HG02588 (cell line): ENCODE measurements around the gene SRSF6.
"Not testable (repeated sequence)": the region's sequence is repeated elsewhere in the genome, so short reads cannot be mapped to it uniquely, and the experiment has no call there.

Experiments used
- ATAC-seq: cut with Tn5 transposase; IDR thresholded peaks from one replicate; pipeline ENCODE4 v1.9.1; 2021; ENCODE audit warnings: mild to moderate bottlenecking, moderate library complexity; ENCODE audit not compliant: unreplicated experiment

Gene SRSF6

GRCh38 chr20:43448748-43449535 lies 8.8 kb upstream of the SRSF6 start:
- ATAC-seq: no peak

DNA sequence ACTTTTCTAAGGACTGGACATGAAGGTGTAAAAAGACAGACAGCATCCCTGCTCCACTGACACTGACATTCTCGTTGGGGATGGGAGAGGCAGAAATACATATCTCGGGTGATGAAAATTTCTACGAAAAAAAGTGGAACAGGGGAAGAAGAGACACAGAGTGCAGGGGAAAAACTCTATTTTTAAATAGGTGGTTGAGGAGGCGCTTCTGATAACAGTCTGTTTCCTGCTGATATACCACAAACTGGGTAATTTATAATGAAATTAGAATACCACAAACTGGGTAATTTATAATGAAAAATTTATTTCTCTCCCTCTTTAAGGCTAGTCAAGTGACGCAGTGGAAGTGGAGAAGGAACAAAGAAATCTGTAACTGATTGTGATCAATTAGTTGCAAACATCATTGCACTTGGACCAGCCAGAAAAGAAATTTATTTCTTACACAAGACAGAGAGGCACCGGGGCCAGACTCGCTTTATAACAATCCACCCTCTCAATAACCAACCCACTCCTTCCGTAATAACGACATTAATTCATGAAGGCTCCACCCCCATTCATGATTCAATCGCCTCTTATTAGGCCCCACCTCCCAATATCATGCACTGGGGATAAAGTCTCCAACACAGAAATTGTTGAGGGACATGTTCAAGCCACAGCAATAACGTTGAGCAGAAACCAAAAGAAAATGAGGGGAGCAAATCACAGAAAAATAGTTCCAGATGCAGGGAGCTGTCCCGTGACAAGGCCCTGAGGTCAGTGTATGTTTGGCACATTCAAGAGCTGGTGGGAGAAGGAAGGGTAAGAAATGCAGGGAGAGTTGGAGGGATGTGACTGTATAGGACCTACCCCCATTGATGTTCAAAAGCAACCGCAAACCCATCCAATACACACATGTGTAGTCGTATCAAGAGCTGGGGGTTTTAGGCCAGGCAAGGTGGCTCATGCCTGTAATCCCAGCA lies 6.6 kb upstream of the SRSF6 start:
- no peak for ATAC-seq

GRCh38 chr20:43452404-43453126 lies 5.1 kb upstream of the SRSF6 start:
- ATAC-seq: no peak

DNA sequence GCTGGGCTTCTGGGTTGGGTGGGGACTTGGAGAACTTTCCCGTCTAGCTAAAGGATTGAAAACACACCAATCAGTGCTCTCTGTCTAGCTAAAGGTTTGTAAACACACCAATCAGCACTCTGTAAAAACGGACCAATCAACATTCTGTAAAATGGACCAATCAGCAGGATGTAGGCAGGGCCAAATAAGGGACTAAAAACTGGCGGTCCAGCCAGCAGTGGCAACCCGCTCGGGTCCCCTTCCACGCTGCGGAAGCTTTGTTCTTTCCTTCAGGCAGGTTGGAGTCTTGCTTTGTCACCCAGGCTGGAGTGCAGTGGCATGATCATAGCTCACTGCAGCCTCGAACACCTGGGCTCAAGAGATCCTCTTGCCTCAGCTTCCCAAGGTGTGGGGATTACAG lies 1.4 kb upstream of the SRSF6 start:
- not testable (repeated sequence) for ATAC-seq

DNA sequence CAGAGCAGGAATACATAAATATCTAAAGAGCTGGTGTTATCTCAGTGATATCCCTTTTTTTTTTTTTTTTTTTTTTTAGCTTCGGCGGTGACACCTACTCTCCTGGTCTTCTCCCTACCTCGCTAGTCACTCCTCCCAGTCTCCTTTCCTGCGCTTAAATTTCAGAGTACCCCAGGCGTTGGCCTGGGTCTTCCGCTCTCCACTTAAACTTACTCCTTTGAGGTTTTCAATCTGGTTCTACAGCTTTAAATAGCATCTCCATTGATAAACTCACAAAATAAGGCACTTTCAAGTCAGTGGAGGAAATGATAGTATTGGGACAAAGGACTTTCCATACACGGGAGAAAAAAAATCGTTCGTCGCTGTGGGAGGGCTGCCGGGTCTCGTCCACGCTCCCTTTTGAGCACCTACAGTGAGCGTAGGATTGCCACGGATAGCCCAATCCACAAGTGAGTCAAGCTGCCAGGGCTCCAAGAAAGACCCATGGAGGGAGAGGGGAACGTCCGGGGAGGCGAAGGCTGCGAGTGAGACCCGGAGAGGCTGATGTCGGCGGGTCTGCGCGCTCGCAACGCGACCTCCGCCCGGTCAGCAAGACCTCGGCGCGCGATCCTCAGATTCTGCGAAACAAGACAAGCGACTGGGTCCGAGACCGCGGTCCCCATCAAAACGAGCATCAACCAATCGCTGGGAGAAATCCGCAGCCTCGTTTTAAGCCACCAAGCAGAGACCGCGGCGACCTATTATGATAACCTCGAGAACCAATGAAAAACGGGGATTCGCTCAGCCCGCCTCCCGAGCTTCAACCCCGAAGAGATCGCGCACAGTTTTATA lies 672 bp upstream of the SRSF6 start:
- peak; percentile 69 for ATAC-seq

- peak; percentile 2 for ATAC-seq
Observed at GRCh38 chr20:43458422-43458924, 777 bp downstream of the SRSF6 start.

- no peak for ATAC-seq
Observed at GRCh38 chr20:43459022-43459942, 1.6 kb downstream of the SRSF6 start.

- no peak for ATAC-seq
Observed at GRCh38 chr20:43460172-43460829, 2.6 kb downstream of the SRSF6 start.

GRCh38 chr20:43460830-43461200 lies 3.1 kb downstream of the SRSF6 start:
- no peak for ATAC-seq

DNA sequence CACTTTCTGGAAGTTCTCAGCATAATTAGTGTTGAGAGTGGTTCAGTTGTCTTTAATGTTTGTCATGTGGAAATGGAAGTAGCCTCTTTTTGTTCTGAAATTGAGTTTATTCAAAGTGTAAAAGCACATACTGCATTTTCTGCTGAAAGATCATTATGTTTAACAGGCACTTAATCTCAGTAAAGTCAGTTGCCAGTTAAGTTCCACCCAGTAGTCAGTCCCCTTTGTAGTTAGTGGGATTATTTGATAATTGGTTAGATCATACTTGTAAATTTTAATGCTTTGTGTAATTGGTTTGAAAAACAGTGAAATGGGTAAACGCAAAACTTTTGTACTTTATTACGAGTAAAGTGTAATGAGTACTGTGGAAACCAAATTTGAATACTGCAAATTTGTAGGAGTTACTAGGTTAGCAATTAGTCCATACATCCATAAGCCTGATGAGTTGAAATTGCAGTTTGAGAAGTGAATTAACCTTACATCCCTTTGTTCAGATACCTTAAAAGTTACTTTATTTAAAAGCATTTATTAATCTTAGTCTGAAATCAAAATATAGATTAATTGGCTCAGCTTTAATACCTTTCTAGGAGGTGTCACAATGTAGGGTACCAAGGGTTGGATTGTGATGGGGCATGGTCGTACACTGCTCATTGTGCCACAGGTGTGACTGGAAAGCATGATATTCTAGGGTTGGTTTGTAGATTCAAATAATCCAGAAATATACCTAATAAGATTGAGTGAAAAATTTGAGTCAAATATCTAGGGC lies 4.4 kb downstream of the SRSF6 start:
- ATAC-seq: no peak

DNA sequence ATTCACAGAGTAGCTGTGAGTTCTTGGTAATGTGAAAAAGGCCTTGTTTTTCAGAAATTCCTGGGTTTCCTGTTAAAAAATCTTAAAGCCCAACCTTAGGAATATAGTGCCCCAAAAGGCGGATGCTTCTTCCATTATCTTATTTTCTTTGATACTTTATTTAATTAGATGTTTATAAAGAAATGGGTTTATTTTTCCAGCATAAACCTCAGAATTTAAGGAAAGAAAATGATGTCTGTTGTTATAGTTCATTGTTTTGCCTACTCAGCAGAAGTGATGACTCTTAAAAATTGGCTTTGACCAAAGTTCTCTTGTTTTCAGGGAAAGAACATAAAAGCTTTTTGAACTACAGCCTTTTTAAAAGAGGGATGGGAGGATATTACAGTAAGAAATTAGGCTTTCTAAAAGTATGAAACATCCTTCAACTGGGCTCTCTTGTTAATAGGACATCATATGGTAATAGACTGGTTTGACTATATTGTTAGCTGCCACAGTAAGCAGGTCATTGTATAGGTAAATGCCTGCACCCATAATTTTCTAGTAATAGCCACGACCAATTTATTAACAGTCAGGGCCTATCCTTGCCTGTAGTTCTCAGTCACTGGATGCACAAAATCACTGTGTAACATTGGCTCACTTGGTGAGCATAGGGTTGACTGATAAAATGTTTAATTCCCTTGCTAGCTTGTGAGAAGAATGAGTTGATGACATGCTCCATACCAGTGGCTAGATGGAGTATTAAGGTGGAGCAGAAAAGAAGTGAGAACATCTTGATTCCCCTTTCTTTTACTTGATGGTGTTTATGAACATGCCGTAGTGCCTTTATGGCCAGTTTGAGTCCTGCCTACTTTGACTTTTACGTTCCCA lies 5.2 kb downstream of the SRSF6 start:
- no peak for ATAC-seq

DNA sequence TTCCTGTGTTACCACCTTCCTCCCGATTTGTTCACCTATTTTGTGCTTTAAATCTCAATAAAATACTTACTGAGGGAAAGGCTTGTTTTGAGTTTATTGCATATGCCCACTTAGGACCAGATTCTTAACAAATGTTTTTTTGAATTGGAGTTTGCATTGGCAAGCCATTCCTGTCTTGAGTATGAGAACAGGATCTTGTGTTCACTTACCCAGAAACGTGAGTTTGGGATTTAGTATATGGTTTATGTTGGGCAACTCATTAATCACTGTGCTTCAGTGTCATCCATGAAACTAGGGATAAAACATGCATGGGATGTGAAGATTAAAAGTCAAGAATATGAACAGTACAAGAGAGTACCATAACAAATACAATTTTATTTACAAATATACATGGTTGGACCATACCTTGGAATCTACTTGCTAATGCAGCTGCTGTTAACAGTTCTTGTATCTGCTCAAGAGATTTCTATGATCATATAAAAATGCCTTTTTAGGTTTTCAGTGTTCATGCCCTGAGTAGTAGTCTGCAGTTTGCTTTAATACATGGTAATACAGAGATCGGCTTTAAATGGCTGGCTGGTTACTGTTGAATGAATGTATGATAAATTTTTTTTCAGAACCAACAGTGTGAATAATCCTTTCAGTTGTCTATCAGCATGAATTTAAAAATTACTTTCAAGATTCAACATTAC lies 6.0 kb downstream of the SRSF6 start:
- no peak for ATAC-seq

GRCh38 chr20:43464219-43464790 lies 6.6 kb downstream of the SRSF6 start:
- ATAC-seq: no peak

DNA sequence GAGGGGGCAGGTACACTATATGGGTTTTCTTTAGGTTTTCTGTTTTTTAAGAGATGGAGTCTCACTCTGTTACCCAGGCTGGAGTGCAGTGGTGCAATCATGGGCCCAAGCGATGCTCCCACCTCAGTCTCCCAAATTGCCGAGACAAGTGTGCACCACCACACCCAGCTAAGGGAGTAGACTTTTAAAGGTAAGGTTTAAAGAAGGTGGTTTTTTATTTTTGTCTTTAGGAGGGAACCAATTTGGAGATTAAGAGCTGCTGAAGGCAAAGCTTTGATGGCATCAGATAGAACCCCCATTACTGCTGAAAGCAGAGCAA lies 7.9 kb downstream of the SRSF6 start:
- ATAC-seq: no peak

GRCh38 chr20:43467589-43467988 lies 9.9 kb downstream of the SRSF6 start:
- ATAC-seq: no peak

DNA sequence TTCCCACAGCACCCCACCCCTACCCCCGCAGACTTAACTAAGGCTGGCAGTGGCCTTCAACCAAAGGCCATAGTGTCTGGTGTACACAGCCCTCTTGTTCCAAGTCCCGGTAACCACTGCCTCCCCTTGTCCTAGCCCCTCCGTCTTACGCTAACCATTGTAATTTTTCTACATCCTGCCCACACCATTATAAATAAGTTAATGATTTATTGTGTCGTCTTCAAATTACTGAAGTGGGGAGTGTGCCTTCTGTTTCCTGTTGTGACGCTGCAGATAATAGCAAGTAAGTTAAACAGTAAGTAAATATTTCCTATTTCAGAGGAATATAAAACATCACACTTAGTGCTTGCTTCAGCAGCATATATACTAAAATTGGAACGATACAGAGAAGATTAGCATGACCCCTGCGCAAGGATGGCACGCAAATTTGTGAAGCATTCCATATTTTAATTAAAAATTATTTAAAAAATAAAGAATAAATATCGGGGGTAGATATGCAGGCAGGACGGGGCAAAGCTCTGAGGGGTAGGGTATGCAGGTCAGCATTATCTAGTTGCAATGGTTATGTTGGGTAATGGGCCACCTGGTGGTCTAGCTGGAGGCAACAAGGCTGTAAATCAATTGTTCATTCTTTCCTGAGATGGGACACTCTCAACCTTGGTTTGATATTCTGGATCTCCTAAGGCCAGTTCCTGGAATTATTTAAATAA lies 15.1 kb downstream of the SRSF6 start:
- ATAC-seq: no peak
